ENCODE measurements around the gene ARHGAP15.

- TF ChIP-seq CTCF (conservative IDR thresholded peaks at IDR 0.05 in 1 of 2, IDR thresholded peaks at IDR 0.05 in 1 of 2; ENCODE audit: low read depth in 1 of 2, low read length in 2 of 2) (no peak), EZH2 (IDR thresholded peaks at IDR 0.05; ENCODE audit: low read length, missing control alignments) (no peak)
Observed at GRCh38 chr2:143296089-143296488, 166.9 kb downstream of the ARHGAP15 start.

Data from fibroblast of lung (primary cell).